ENCODE measurements around the gene DLX6.

GRCh38 chr7:97013845-97014134 lies 8.4 kb downstream of the DLX6 start:
- no peak for TF ChIP-seq EP300 (IDR thresholded peaks at IDR 0.05; ENCODE audit: borderline replicate concordance in 1 of 2, low read depth in 2 of 2, low read length in 2 of 2)
- TF ChIP-seq POLR2AphosphoS5 (IDR thresholded peaks at IDR 0.05; ENCODE audit: low read depth, low read length), result no peak
- TF ChIP-seq SP1 (IDR thresholded peaks at IDR 0.05; ENCODE audit: low read depth, low read length), result no peak
- TF ChIP-seq FOSL1 (IDR thresholded peaks at IDR 0.05; ENCODE audit: insufficient read depth, low read depth, low read length), result no peak
- no peak for TF ChIP-seq USF2 (IDR thresholded peaks at IDR 0.05; ENCODE audit: low read length)
- no peak for TF ChIP-seq CTCF (IDR thresholded peaks at IDR 0.05; ENCODE audit: control extremely low read depth in 1 of 3, insufficient read depth in 1 of 3, low read depth in 1 of 3, low read length in 3 of 3)
- TF ChIP-seq PHF8 (conservative IDR thresholded peaks at IDR 0.05; ENCODE audit: low read depth, low read length), result no peak
- no peak for TF ChIP-seq KDM5A (IDR thresholded peaks at IDR 0.05; ENCODE audit: low read length)
- no peak for TF ChIP-seq MAFK (IDR thresholded peaks at IDR 0.05; ENCODE audit: low read depth, low read length)
- no peak for TF ChIP-seq JUND (IDR thresholded peaks at IDR 0.05; ENCODE audit: low read length)
